Neutrophil (primary cell): Measurements from ENCODE around the gene TEX38.
"Not testable (repeated sequence)": the region's sequence is repeated elsewhere in the genome, so short reads cannot be mapped to it uniquely, and the experiment has no call there.

ENCODE experiments used
- H3K27ac ChIP-seq: fragments of 200-600 bp; sonication (generic); 2 replicates; pipeline ENCODE4 v1.5.1; 2016; ENCODE audit warnings: mild to moderate bottlenecking, moderate library complexity
- H3K27me3 ChIP-seq: fragments of 200-600 bp; sonication (generic); 2 replicates; pipeline ENCODE4 v1.6.0; 2016; ENCODE audit warnings: mild to moderate bottlenecking
- H3K36me3 ChIP-seq: fragments of 200-600 bp; sonication (generic); 2 replicates; pipeline ENCODE4 v1.5.1; 2017
- H3K4me1 ChIP-seq, 2 experiments: fragments of 200-600 bp in 1 of 2; sonication (generic) in 1 of 2; 1 replicate in 1 of 2; 2 replicates in 1 of 2; pipeline versions ENCODE4 v1.5.1 to v1.6.1; 2013 to 2016; ENCODE audit warnings: low read depth in 1 of 2, low read length in 1 of 2, mild to moderate bottlenecking in 1 of 2, moderate library complexity in 1 of 2; ENCODE audit not compliant: control insufficient read depth in 1 of 2, insufficient read depth in 1 of 2
- H3K4me3 ChIP-seq, 2 experiments: fragments of 200-600 bp in 1 of 2; sonication (generic) in 1 of 2; 1 replicate in 1 of 2; 2 replicates in 1 of 2; pipeline ENCODE4 v1.5.1; 2013 to 2016; ENCODE audit warnings: low read depth in 1 of 2, low read length in 1 of 2, mild to moderate bottlenecking in 1 of 2, moderate library complexity in 1 of 2
- H3K9me3 ChIP-seq: fragments of 200-600 bp; sonication (generic); 2 replicates; pipeline ENCODE4 v1.5.1; 2016
- TF ChIP-seq, protein P1 (sequence below): fragments of 200-600 bp; sonication (generic); IDR thresholded peaks from 2 replicates; pipeline ENCODE4 v1.5.1; 2016; ENCODE audit warnings: antibody characterized with exemption

TEX38 gene

GRCh38 chr1:46655848-46656247 is 15.8 kb upstream of the TEX38 start:
- Histone ChIP-seq H3K27me3 (no peaks in the 10 kb centered on the region), H3K4me1 (no peaks in the 10 kb centered on the region), H3K27ac (no peak overlapping the region), H3K4me3 (no peak overlapping the region), H3K36me3 (peaks cover 36% of the 10 kb centered on the region), H3K9me3 (no peaks in the 10 kb centered on the region)
- TF ChIP-seq, protein P1, sequence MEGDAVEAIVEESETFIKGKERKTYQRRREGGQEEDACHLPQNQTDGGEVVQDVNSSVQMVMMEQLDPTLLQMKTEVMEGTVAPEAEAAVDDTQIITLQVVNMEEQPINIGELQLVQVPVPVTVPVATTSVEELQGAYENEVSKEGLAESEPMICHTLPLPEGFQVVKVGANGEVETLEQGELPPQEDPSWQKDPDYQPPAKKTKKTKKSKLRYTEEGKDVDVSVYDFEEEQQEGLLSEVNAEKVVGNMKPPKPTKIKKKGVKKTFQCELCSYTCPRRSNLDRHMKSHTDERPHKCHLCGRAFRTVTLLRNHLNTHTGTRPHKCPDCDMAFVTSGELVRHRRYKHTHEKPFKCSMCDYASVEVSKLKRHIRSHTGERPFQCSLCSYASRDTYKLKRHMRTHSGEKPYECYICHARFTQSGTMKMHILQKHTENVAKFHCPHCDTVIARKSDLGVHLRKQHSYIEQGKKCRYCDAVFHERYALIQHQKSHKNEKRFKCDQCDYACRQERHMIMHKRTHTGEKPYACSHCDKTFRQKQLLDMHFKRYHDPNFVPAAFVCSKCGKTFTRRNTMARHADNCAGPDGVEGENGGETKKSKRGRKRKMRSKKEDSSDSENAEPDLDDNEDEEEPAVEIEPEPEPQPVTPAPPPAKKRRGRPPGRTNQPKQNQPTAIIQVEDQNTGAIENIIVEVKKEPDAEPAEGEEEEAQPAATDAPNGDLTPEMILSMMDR: no peak

DNA sequence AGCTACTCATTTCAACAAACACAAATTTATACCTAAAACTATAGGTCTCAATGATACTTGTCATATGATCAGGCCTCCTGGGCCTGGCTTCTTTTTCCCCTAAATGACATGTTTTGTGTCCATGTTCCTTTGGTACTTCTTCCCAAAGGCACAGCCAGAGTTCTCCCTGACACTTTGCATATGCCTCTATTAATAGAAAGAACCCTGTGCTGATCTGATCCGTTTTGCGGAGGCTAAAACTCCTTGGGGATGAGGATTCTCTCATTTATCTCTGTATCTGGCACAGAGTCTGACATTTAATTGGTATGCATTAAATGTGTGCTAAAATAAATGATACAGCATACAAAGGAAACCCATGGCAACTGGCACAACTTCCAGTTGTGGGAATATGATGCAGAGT is 15.0 kb upstream of the TEX38 start:
- TF ChIP-seq, protein P1: no peak
- Histone ChIP-seq H3K9me3 (no peaks in the 10 kb centered on the region), H3K36me3 (peaks cover 36% of the 10 kb centered on the region), H3K27ac (no peak overlapping the region), H3K4me1 (no peaks in the 10 kb centered on the region), H3K27me3 (no peaks in the 10 kb centered on the region), H3K4me3 (no peak overlapping the region)

DNA sequence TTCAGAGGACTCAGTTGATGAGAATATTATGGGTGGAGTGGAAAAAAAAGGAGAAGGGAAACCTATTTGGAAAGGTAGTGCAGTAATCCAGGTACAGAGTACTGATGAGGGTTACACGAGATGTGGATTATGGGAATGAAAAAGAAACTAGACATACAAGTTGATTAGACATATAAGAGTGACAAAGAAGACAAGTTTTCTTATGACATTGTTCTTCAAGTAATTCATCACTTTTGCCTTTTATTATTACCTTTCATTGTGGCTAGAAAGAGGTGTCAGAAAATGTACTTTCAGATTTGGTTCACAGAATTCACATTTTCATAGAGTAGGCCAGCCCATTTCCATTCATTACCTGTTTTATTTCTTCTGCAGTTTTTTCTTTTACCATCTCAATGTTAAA is 13.9 kb upstream of the TEX38 start:
- Histone ChIP-seq H3K9me3 (no peaks in the 10 kb centered on the region), H3K4me1 (no peaks in the 10 kb centered on the region), H3K27ac (no peak overlapping the region), H3K36me3 (peaks cover 31% of the 10 kb centered on the region), H3K27me3 (no peaks in the 10 kb centered on the region), H3K4me3 (no peak overlapping the region)
- TF ChIP-seq, protein P1: no peak

DNA sequence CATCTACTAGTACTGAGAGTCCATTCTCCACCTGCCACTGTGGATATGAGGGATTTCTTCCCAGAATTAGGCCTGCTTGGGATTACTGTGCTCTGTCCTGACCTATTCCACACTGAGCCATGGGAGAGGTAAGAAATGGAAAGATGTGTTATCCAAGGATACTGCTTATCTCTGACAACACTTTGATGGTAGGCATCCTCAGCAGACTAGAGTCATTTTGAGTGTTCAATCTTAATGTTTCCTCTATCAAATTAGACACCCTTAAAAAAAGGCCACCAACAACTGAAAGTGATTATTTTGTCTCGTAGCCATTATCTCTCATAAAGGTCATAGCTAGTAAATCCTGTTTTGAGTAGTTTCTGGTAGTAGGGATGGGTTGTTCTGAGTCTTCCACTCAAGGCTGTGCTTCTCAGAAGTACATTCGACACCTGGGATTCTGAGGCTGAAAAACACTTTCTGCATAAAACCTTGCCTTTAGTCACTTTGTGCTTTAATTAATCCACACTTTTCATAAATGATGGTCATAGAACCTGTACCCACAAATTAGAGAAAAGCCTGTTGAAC is 12.3 kb upstream of the TEX38 start:
- TF ChIP-seq, protein P1: no peak
- Histone ChIP-seq H3K36me3 (peaks cover 39% of the 10 kb centered on the region), H3K27me3 (no peaks in the 10 kb centered on the region)

DNA sequence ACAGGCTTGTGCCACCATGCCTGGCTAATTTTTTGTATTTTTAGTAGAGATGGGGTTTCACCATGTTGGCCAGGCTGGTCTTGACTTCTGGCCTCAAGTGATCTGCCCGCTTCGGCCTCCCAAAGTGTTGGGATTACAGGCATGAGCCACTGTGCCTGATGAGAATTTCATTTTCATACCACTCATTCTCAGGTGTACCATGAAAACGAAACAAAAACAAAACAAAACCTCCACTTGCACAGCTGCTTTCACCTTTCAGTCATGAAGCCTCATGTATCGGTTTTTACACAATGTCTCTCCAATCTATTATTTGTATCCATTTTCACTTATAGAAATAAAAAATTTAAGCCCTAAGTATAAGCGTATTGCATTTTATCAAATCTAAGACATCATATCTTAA is 11.5 kb upstream of the TEX38 start:
- H3K9me3 ChIP-seq, H3K4me3 ChIP-seq, H3K27ac ChIP-seq, H3K4me1 ChIP-seq, H3K27me3 ChIP-seq: not testable (repeated sequence)
- H3K36me3 ChIP-seq: peaks cover 45% of the 10 kb centered on the region

More for the DNA sequence above, 12.3 kb upstream of the TEX38 start:
- no peaks in the 10 kb centered on the region for H3K4me1 ChIP-seq
- no peaks in the 10 kb centered on the region for H3K9me3 ChIP-seq
- no peak overlapping the region for H3K27ac ChIP-seq
- H3K4me3 ChIP-seq: no peak overlapping the region

GRCh38 chr1:46662919-46663318 is 8.7 kb upstream of the TEX38 start:
- not testable (repeated sequence) for H3K4me3 ChIP-seq, H3K27me3 ChIP-seq, H3K9me3 ChIP-seq, H3K27ac ChIP-seq
- H3K4me1 ChIP-seq: peaks cover 9 to 13% of the 10 kb centered on the region in 2 experiments
- H3K36me3 ChIP-seq: peaks cover 33% of the 10 kb centered on the region

DNA sequence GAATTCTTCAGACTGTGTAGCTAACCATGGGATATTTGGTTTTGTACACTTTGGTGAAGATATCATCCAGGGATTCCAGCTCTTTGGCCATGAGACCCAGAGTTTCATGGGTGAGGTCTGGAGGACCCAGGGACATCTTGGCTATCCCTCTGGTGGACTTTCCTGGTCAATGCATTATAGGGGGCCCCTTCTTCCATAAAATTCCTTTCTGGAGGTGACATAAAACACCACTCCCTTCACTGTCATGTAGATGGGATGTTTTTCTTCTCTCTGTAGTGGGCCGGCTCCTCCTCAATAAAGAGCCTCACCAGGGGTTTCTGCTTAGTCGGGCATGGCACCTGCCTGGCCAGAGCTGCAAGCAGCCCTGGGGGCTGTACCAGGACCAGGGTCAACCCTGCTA is 5.7 kb upstream of the TEX38 start:
- H3K9me3 ChIP-seq: no peaks in the 10 kb centered on the region
- H3K36me3 ChIP-seq: peaks cover 14% of the 10 kb centered on the region
- H3K4me3 ChIP-seq: no peak overlapping the region
- no peak overlapping the region for H3K27ac ChIP-seq
- TF ChIP-seq, protein P1: no peak
- H3K27me3 ChIP-seq: no peaks in the 10 kb centered on the region
- peaks cover 10 to 18% of the 10 kb centered on the region in 2 experiments for H3K4me1 ChIP-seq
